A673 (cell line): ENCODE data around the gene CDH26. TPM values are rescaled to one million over a fixed set of nuclear protein-coding genes. Genes with fewer than 3 reads are reported as not detected.

ENCODE experiments used
- BruUV-seq: library from RNA; stranded (reverse); fragments of 400-500 nt; replicated peaks from 2 replicates; lab custom pipeline; 2021; lab: Mats Ljungman, UMichigan
- CTCF ChIA-PET: fragments of 300-600 bp; sonication (Branson Sonifier 250); formaldehyde crosslinking; loops from one replicate; lab custom pipeline; 2022; ENCODE audit warnings: antibody characterized with exemption; lab: Charles Lee
- POLR2A ChIA-PET: fragments of 300-600 bp; sonication (Branson Sonifier 250); formaldehyde crosslinking; loops from one replicate; lab custom pipeline; 2022; ENCODE audit warnings: antibody characterized with exemption; ENCODE audit not compliant: low non-redundant PET; lab: Charles Lee
- DNase-seq: peaks from one replicate; pipeline ENCODE4 v3.0.0-alpha.2; 2015; ENCODE audit warnings: low spot score
- H3K27ac ChIP-seq: fragments of 200-600 bp; sonication (generic); 2 replicates; pipeline ENCODE4 v1.5.1; 2016; ENCODE audit warnings: mixed run types, low read depth, mild to moderate bottlenecking, mixed read lengths, antibody characterized with exemption, low read length; ENCODE audit not compliant: poor library complexity, severe bottlenecking
- H3K27me3 ChIP-seq: fragments of 200-600 bp; sonication (generic); replicated peaks from 2 replicates; pipeline ENCODE4 v1.6.1; 2017; ENCODE audit warnings: mixed run types, low read depth, mild to moderate bottlenecking, mixed read lengths, antibody characterized with exemption, low read length; ENCODE audit not compliant: insufficient read depth, poor library complexity
- H3K36me3 ChIP-seq: fragments of 200-600 bp; sonication (generic); 2 replicates; pipeline ENCODE4 v1.6.1; 2016; ENCODE audit warnings: mixed run types, mild to moderate bottlenecking, mixed read lengths, antibody characterized with exemption, low read length; ENCODE audit not compliant: insufficient read depth, poor library complexity, severe bottlenecking
- H3K4me1 ChIP-seq: fragments of 200-600 bp; sonication (generic); 2 replicates; pipeline ENCODE4 v1.6.1; 2017; ENCODE audit warnings: mixed run types, mild to moderate bottlenecking, mixed read lengths, antibody characterized with exemption, low read length; ENCODE audit not compliant: insufficient read depth, poor library complexity, severe bottlenecking
- H3K4me3 ChIP-seq: fragments of 200-600 bp; sonication (generic); 2 replicates; pipeline ENCODE4 v1.5.1; 2016; ENCODE audit warnings: low read depth, mixed run types, mild to moderate bottlenecking, mixed read lengths, low read length; ENCODE audit not compliant: poor library complexity, severe bottlenecking
- H3K9me3 ChIP-seq: fragments of 200-600 bp; sonication (generic); 2 replicates; pipeline ENCODE4 v1.6.1; 2016; ENCODE audit warnings: mixed run types, low read depth, mild to moderate bottlenecking, mixed read lengths, antibody characterized with exemption, low read length; ENCODE audit not compliant: poor library complexity, severe bottlenecking
- EZH2 ChIP-seq: fragments of 200-600 bp; sonication (generic); IDR thresholded peaks from 2 replicates; pipeline ENCODE4 v1.6.1; 2017; ENCODE audit warnings: borderline replicate concordance, low read depth, mild to moderate bottlenecking, mixed read lengths, antibody characterized with exemption, low read length; ENCODE audit not compliant: poor library complexity, severe bottlenecking
- intact Hi-C: fragments of 100-400 bp; cut with micrococcal nuclease; formaldehyde crosslinking; loops from one replicate; pipeline ENCODE4 v1.10.0; 2022; ENCODE audit not compliant: unreplicated experiment
- total RNA-seq: library from RNA; stranded (reverse); gene quantifications from 2 replicates; pipeline ENCODE4 v1.2.3, GENCODE V29; 2021
- TF ChIP-seq, protein P1 (sequence below): fragments of 300-800, 200-600 bp; sonication (generic); conservative IDR thresholded peaks from 2 replicates; pipeline ENCODE4 v1.5.1; 2017; ENCODE audit warnings: low read depth, mild to moderate bottlenecking, antibody characterized with exemption, low read length, moderate library complexity, mixed read lengths

Gene CDH26
- total RNA-seq, 1 experiment from 2014 or later: 0.58 TPM

DNA sequence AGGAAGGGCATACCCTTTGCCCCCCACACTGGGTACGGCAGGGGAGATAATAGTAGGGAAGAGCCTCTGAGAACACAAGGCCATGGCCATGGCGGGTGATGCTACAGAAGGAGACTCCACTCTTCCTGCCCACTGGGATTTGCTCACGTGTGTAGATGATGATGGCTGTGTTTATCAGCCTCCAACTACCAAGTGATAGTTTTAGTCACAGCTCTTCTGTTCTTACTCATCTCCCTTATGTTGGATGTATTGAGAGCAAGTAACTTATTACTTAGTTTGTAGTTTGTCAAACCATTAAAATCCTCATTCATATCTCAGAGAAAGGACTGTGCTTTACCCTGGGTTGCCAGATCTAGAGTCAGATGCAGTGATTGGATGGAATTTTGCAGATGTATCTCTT, 66.0 kb downstream of the CDH26 start:
- Histone ChIP-seq H3K9me3 (no peaks in the 10 kb centered on the region), H3K27ac (no peak overlapping the region), H3K4me1 (no peaks in the 10 kb centered on the region), H3K27me3 (peaks cover 5% of the 10 kb centered on the region), H3K4me3 (no peak overlapping the region), H3K36me3 (no peaks in the 10 kb centered on the region)
- no TSS peak for BruUV-seq
- TF ChIP-seq EZH2: no peak
- TF ChIP-seq, protein P1, sequence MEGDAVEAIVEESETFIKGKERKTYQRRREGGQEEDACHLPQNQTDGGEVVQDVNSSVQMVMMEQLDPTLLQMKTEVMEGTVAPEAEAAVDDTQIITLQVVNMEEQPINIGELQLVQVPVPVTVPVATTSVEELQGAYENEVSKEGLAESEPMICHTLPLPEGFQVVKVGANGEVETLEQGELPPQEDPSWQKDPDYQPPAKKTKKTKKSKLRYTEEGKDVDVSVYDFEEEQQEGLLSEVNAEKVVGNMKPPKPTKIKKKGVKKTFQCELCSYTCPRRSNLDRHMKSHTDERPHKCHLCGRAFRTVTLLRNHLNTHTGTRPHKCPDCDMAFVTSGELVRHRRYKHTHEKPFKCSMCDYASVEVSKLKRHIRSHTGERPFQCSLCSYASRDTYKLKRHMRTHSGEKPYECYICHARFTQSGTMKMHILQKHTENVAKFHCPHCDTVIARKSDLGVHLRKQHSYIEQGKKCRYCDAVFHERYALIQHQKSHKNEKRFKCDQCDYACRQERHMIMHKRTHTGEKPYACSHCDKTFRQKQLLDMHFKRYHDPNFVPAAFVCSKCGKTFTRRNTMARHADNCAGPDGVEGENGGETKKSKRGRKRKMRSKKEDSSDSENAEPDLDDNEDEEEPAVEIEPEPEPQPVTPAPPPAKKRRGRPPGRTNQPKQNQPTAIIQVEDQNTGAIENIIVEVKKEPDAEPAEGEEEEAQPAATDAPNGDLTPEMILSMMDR: no peak
- DNase-seq: no peak
- ChIA-PET POLR2A (interaction anchor here (0.6 kb wide), 1 partner anchor 1150 kb away, joined by 4 read pairs; no protein-coding TSS in a partner anchor), CTCF (no interaction called here)
- intact Hi-C loops: no loop called here

DNA sequence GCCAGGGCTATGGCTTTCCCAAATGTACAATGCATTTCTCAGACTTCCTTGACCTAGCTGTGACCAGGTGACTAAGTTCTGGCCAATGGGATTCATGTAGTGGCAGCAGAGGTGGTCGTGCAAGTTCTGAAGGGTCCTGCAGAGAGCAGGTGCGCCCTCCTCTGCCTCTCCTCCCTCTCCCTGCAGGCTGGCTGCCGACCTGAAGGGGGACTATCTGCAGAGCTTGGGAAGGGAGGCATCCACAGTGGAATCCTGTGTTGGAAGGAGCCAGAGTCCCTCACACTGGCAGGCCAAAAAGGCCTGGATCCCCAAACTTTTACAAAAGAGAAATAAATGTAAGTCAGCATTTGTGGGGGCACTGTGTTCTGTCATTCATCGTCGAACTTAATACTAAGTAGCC, 66.6 kb downstream of the CDH26 start:
- no peak for DNase-seq
- intact Hi-C loops: no loop called here
- Histone ChIP-seq H3K4me3 (no peak overlapping the region), H3K9me3 (no peaks in the 10 kb centered on the region), H3K36me3 (no peaks in the 10 kb centered on the region), H3K4me1 (no peaks in the 10 kb centered on the region), H3K27me3 (peaks cover 5% of the 10 kb centered on the region), H3K27ac (no peak overlapping the region)
- BruUV-seq: no TSS peak
- TF ChIP-seq EZH2: no peak
- TF ChIP-seq, protein P1: no peak
- CTCF ChIA-PET: no interaction called here
- POLR2A ChIA-PET: no interaction called here

DNA sequence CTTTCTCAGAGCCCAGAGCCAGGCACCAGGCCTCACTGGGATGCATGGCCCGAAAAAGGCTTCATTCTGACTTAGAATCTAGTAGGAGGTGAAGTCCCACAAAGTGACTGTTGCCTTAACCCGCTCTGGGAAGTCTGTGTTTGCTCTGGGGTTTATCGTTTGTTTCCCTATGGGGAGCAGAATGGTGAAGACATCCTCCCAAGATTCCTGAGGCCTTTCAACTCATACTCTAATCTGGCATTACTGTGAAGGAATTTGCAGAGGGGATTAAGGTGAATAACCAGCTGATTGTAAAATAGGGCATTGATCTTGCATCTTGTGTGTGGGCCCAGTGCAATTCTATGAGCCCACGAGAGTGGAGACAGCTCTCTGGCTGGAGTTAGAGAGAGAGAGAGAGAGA, 67.8 kb downstream of the CDH26 start:
- POLR2A ChIA-PET: no interaction called here
- no peak overlapping the region for H3K4me3 ChIP-seq
- intact Hi-C loops: no loop called here
- no peak overlapping the region for H3K27ac ChIP-seq
- peaks cover 5% of the 10 kb centered on the region for H3K27me3 ChIP-seq
- H3K36me3 ChIP-seq: no peaks in the 10 kb centered on the region
- CTCF ChIA-PET: interaction anchor here (0.6 kb wide), 1 partner anchor 16 kb away, joined by 6 read pairs; no protein-coding TSS in a partner anchor
- BruUV-seq: no TSS peak
- H3K9me3 ChIP-seq: no peaks in the 10 kb centered on the region
- TF ChIP-seq, protein P1: no peak
- no peak for TF ChIP-seq EZH2
- no peaks in the 10 kb centered on the region for H3K4me1 ChIP-seq
- DNase-seq: no peak
